Neural cell (in vitro differentiated cells): Measurements from ENCODE around the gene LAP3. TPM values are rescaled to one million over a fixed set of nuclear protein-coding genes. Genes with fewer than 3 reads are reported as not detected.

Experiments
- H2AFZ ChIP-seq: fragments of 200-600, 300-800 bp; sonication (generic), shearing (Covaris generic); 2 replicates; pipeline ENCODE4 v1.6.0; 2014; ENCODE audit warnings: low read depth, mild to moderate bottlenecking, antibody characterized with exemption, low read length, moderate library complexity
- H3F3A ChIP-seq: fragments of 200-600 bp; shearing (Covaris generic); 2 replicates; pipeline ENCODE4 v1.6.1; 2016; ENCODE audit warnings: mild to moderate bottlenecking, moderate library complexity, mixed read lengths, antibody characterized with exemption, low read length; ENCODE audit not compliant: insufficient read depth, poor library complexity, severe bottlenecking
- H3K27ac ChIP-seq: fragments of 200-600, 300-800 bp; sonication (generic), shearing (Covaris generic); 2 replicates; pipeline ENCODE4 v1.5.1; 2014; ENCODE audit warnings: mild to moderate bottlenecking, low read length, moderate library complexity
- H3K27me3 ChIP-seq: fragments of 300-800, 200-600 bp; sonication (generic), shearing (Covaris generic); 2 replicates; pipeline ENCODE4 v1.6.0; 2014; ENCODE audit warnings: mild to moderate bottlenecking, low read depth, low read length, moderate library complexity; ENCODE audit not compliant: insufficient read depth
- H3K36me3 ChIP-seq: fragments of 300-800, 200-600 bp; sonication (generic), shearing (Covaris generic); 2 replicates; pipeline ENCODE4 v1.5.1; 2014; ENCODE audit warnings: mild to moderate bottlenecking, antibody characterized with exemption, low read length, moderate library complexity; ENCODE audit not compliant: insufficient read depth
- H3K4me2 ChIP-seq: fragments of 300-800, 200-600 bp; sonication (generic), shearing (Covaris generic); 2 replicates; pipeline ENCODE4 v1.6.0; 2014; ENCODE audit warnings: mild to moderate bottlenecking, low read length
- H3K4me3 ChIP-seq: fragments of 300-800, 200-600 bp; sonication (generic), shearing (Covaris generic); 2 replicates; pipeline ENCODE4 v1.5.1; 2014; ENCODE audit warnings: mild to moderate bottlenecking, low read length, moderate library complexity
- H3K79me2 ChIP-seq: fragments of 200-600 bp; shearing (Covaris generic); replicated peaks from 2 replicates; pipeline ENCODE4 v1.6.0; 2014; ENCODE audit warnings: mild to moderate bottlenecking, low read length, moderate library complexity; ENCODE audit not compliant: insufficient read depth
- H3K9ac ChIP-seq: fragments of 300-800, 200-600 bp; sonication (generic), shearing (Covaris generic); 2 replicates; pipeline ENCODE4 v1.6.1; 2016; ENCODE audit warnings: mild to moderate bottlenecking, low read length, mixed read lengths
- H3K9me2 ChIP-seq: fragments of 200-600 bp; shearing (Covaris generic); 2 replicates; pipeline ENCODE4 v1.6.1; 2016; ENCODE audit warnings: mild to moderate bottlenecking, low read length, mixed read lengths; ENCODE audit not compliant: insufficient read depth
- H3K9me3 ChIP-seq: fragments of 200-600, 300-800 bp; sonication (generic), shearing (Covaris generic); 2 replicates; pipeline ENCODE4 v1.6.1; 2016; ENCODE audit warnings: mild to moderate bottlenecking, mixed run types, low read length, moderate library complexity, mixed read lengths
- H4K20me1 ChIP-seq: fragments of 200-600 bp; shearing (Covaris generic); 2 replicates; pipeline ENCODE4 v1.6.1; 2016; ENCODE audit warnings: mild to moderate bottlenecking, mixed run types; ENCODE audit not compliant: insufficient read depth
- CTCF ChIP-seq: fragments of 450-650 bp; IDR thresholded peaks from 2 replicates; pipeline ENCODE4 v1.5.1; 2014; ENCODE audit warnings: antibody characterized with exemption, mild to moderate bottlenecking, moderate library complexity; ENCODE audit not compliant: poor library complexity, severe bottlenecking
- EP300 ChIP-seq: fragments of 450-650 bp; conservative IDR thresholded peaks from 2 replicates; pipeline ENCODE4 v1.6.1; 2014; ENCODE audit warnings: antibody characterized with exemption, mild to moderate bottlenecking, moderate library complexity; ENCODE audit not compliant: poor library complexity, severe bottlenecking
- EZH2 ChIP-seq: fragments of 200-600, 300-800 bp; shearing (Covaris generic), sonication (generic); IDR thresholded peaks from 2 replicates; pipeline ENCODE4 v1.6.1; 2014; ENCODE audit warnings: antibody characterized with exemption, low read length, borderline replicate concordance, mild to moderate bottlenecking; ENCODE audit not compliant: insufficient read depth, poor library complexity, severe bottlenecking
- MXI1 ChIP-seq: fragments of 450-650 bp; conservative IDR thresholded peaks from 2 replicates; pipeline ENCODE4 v1.6.1; 2014; ENCODE audit warnings: antibody characterized with exemption, mild to moderate bottlenecking; ENCODE audit not compliant: poor library complexity, severe bottlenecking
- POLR2AphosphoS5 ChIP-seq: IDR thresholded peaks from 2 replicates; pipeline ENCODE4 v1.6.1; 2012
- RAD21 ChIP-seq: fragments of 450-650 bp; conservative IDR thresholded peaks from 2 replicates; pipeline ENCODE4 v1.6.1; 2014; ENCODE audit warnings: antibody characterized with exemption, mild to moderate bottlenecking, moderate library complexity
- SMC3 ChIP-seq: fragments of 450-650 bp; conservative IDR thresholded peaks from 2 replicates; pipeline ENCODE4 v1.6.1; 2014; ENCODE audit warnings: antibody characterized with exemption, mild to moderate bottlenecking, moderate library complexity; ENCODE audit not compliant: poor library complexity
- TAF1 ChIP-seq: IDR thresholded peaks from 2 replicates; pipeline ENCODE4 v1.6.1; 2012; ENCODE audit warnings: low read depth
- polyA plus RNA-seq: library from polyadenylated mRNA; depleted of rRNA; stranded (reverse); fragments of >200 nt; gene quantifications from 2 replicates; pipeline ENCODE4 v1.2.3, GENCODE V29; 2014
- TF ChIP-seq, protein P1 (sequence below): IDR thresholded peaks from 2 replicates; pipeline ENCODE4 v1.6.1; 2012; ENCODE audit warnings: borderline replicate concordance

LAP3 gene
- polyA plus RNA-seq, 1 donor from 2014 or later = 36.9 TPM

- H3K27me3 ChIP-seq = no peaks in the 10 kb centered on the region
- TF ChIP-seq MXI1 (no peak), POLR2AphosphoS5 (no peak), EP300 (no peak), SMC3 (no peak), TAF1 (no peak), RAD21 (no peak), EZH2 (no peak), CTCF (no peak)
- TF ChIP-seq, protein P1, sequence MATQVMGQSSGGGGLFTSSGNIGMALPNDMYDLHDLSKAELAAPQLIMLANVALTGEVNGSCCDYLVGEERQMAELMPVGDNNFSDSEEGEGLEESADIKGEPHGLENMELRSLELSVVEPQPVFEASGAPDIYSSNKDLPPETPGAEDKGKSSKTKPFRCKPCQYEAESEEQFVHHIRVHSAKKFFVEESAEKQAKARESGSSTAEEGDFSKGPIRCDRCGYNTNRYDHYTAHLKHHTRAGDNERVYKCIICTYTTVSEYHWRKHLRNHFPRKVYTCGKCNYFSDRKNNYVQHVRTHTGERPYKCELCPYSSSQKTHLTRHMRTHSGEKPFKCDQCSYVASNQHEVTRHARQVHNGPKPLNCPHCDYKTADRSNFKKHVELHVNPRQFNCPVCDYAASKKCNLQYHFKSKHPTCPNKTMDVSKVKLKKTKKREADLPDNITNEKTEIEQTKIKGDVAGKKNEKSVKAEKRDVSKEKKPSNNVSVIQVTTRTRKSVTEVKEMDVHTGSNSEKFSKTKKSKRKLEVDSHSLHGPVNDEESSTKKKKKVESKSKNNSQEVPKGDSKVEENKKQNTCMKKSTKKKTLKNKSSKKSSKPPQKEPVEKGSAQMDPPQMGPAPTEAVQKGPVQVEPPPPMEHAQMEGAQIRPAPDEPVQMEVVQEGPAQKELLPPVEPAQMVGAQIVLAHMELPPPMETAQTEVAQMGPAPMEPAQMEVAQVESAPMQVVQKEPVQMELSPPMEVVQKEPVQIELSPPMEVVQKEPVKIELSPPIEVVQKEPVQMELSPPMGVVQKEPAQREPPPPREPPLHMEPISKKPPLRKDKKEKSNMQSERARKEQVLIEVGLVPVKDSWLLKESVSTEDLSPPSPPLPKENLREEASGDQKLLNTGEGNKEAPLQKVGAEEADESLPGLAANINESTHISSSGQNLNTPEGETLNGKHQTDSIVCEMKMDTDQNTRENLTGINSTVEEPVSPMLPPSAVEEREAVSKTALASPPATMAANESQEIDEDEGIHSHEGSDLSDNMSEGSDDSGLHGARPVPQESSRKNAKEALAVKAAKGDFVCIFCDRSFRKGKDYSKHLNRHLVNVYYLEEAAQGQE = no peak
- no peak overlapping the region for H2AFZ ChIP-seq
- H3F3A ChIP-seq = no peaks in the 10 kb centered on the region
- H3K4me2 ChIP-seq = no peak overlapping the region
- no peaks in the 10 kb centered on the region for H3K79me2 ChIP-seq
- no peaks in the 10 kb centered on the region for H3K36me3 ChIP-seq
- H3K27ac ChIP-seq = no peak overlapping the region
- no peaks in the 10 kb centered on the region for H4K20me1 ChIP-seq
- no peaks in the 10 kb centered on the region for H3K9me3 ChIP-seq
- no peaks in the 10 kb centered on the region for H3K9me2 ChIP-seq
- no peak overlapping the region for H3K4me3 ChIP-seq
- H3K9ac ChIP-seq = no peak overlapping the region
Observed at GRCh38 chr4:17531538-17532285, 45.3 kb upstream of the LAP3 start.

DNA sequence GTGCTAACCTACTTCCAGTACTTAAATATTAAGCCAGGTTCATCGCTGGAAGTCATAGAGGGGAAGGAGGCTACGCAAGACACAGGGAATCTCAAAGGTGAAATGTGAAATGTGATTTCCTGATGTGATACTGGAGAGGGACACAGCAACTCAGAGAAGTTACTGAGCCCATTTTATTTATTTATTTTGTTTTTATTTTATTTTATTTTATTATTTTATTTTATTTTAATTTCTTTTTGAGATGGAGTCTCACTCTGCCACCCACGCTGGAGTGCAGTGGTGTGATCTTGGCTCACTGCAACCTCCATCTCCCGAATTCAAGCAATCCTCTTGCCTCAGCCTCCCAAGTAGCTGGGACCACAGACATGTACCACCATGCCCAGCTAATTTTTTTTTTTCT lies 42.3 kb upstream of the LAP3 start:
- TF ChIP-seq, protein P1 = no peak
- no peak for TF ChIP-seq EP300
- H3K9me2 ChIP-seq = no peaks in the 10 kb centered on the region
- H3K9ac ChIP-seq = no peak overlapping the region
- no peaks in the 10 kb centered on the region for H3K79me2 ChIP-seq
- no peak overlapping the region for H3K27ac ChIP-seq
- no peaks in the 10 kb centered on the region for H3K9me3 ChIP-seq
- H3K36me3 ChIP-seq = no peaks in the 10 kb centered on the region
- no peak overlapping the region for H3K4me3 ChIP-seq
- no peaks in the 10 kb centered on the region for H4K20me1 ChIP-seq
- H3F3A ChIP-seq = no peaks in the 10 kb centered on the region
- H2AFZ ChIP-seq = no peak overlapping the region
- H3K27me3 ChIP-seq = no peaks in the 10 kb centered on the region
- no peak overlapping the region for H3K4me2 ChIP-seq
